Astrocyte (in vitro differentiated cells and primary cell): ENCODE data around the gene ELN.

Experiments used
- CTCF ChIP-seq: IDR thresholded peaks from 2 replicates; pipeline ENCODE4 v1.5.1; 2011; ENCODE audit warnings: low read depth, mild to moderate bottlenecking, inconsistent platforms, low read length, moderate library complexity; ENCODE audit not compliant: insufficient read depth
- EZH2 ChIP-seq: IDR thresholded peaks from 2 replicates; pipeline ENCODE4 v1.6.1; 2012; ENCODE audit warnings: mild to moderate bottlenecking, low read length, inconsistent platforms; ENCODE audit not compliant: insufficient read depth

DNA sequence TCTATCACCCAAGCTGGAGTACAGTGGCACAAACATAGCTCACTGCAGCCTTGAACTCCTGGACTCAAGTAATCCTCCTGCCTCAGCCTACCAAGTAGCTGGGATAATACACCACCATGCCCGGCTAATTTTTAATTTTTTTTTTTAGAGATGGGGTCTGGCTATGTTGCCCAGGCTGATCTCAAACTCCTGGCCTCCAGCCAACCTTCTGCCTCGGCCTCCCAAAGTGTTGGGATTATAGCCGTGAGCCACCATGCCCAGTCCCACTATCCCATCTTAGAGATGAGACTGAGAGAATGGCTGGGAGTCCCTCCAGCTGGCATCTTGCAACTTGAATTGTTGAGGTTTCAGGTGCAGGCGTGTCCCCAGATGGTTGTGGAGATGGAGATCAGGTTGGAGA, 40.7 kb upstream of the ELN start:
- no peak for TF ChIP-seq CTCF
- TF ChIP-seq EZH2 = no peak
